Mesendoderm (in vitro differentiated cells): ENCODE results near the gene DNPH1.

Source experiments
- DNase-seq: peaks from one replicate; pipeline ENCODE4 v3.0.0; 2013
- H2AK5ac ChIP-seq: 2 replicates; pipeline ENCODE4 v1.6.1; 2013; ENCODE audit warnings: low read length, inconsistent platforms
- H2BK120ac ChIP-seq: 2 replicates; pipeline ENCODE4 v1.6.1; 2013; ENCODE audit warnings: low read depth, mild to moderate bottlenecking, low read length, moderate library complexity, mixed read lengths
- H2BK15ac ChIP-seq: replicated peaks from 2 replicates; pipeline ENCODE4 v1.6.1; 2013; ENCODE audit warnings: low read depth, mild to moderate bottlenecking, moderate library complexity
- H2BK5ac ChIP-seq: 2 replicates; pipeline ENCODE4 v1.6.1; 2013; ENCODE audit warnings: low read length, inconsistent platforms
- H3K18ac ChIP-seq: 2 replicates; pipeline ENCODE4 v1.6.1; 2013; ENCODE audit warnings: mild to moderate bottlenecking, low read length, mixed read lengths
- H3K23ac ChIP-seq: one replicate; pipeline ENCODE4 v1.6.1; 2013; ENCODE audit warnings: low read length
- H3K27ac ChIP-seq: 2 replicates; pipeline ENCODE4 v1.5.1; 2013; ENCODE audit warnings: low read depth, mild to moderate bottlenecking, inconsistent platforms, low read length, moderate library complexity
- H3K27me3 ChIP-seq: 2 replicates; pipeline ENCODE4 v1.6.1; 2013; ENCODE audit warnings: low read length, control low read depth, mild to moderate bottlenecking, inconsistent platforms; ENCODE audit not compliant: insufficient read depth, poor library complexity
- H3K36me3 ChIP-seq: 2 replicates; pipeline ENCODE4 v1.6.1; 2013; ENCODE audit warnings: low read length, inconsistent platforms; ENCODE audit not compliant: control insufficient read depth, insufficient read depth
- H3K4ac ChIP-seq: one replicate; pipeline ENCODE4 v1.6.1; 2013; ENCODE audit warnings: low read depth, mild to moderate bottlenecking, low read length, moderate library complexity
- H3K4me1 ChIP-seq: 2 replicates; pipeline ENCODE4 v1.6.1; 2013; ENCODE audit warnings: low read depth, low read length, inconsistent platforms; ENCODE audit not compliant: control insufficient read depth
- H3K4me2 ChIP-seq: 2 replicates; pipeline ENCODE4 v1.6.1; 2013; ENCODE audit warnings: low read length
- H3K4me3 ChIP-seq: 2 replicates; pipeline ENCODE4 v1.5.1; 2013; ENCODE audit warnings: mild to moderate bottlenecking, low read length
- H3K56ac ChIP-seq: one replicate; pipeline ENCODE4 v1.6.1; 2013; ENCODE audit warnings: low read length
- H3K79me1 ChIP-seq: 2 replicates; pipeline ENCODE4 v1.6.1; 2013; ENCODE audit warnings: low read length, inconsistent platforms
- H3K79me2 ChIP-seq: 2 replicates; pipeline ENCODE4 v1.6.1; 2013; ENCODE audit warnings: mild to moderate bottlenecking, low read length; ENCODE audit not compliant: control insufficient read depth, insufficient read depth
- H3K9ac ChIP-seq: 2 replicates; pipeline ENCODE4 v1.6.1; 2013; ENCODE audit warnings: low read length, inconsistent platforms
- H4K5ac ChIP-seq: one replicate; pipeline ENCODE4 v1.6.1; 2013; ENCODE audit warnings: low read length
- H4K8ac ChIP-seq: one replicate; pipeline ENCODE4 v1.6.1; 2013; ENCODE audit warnings: low read depth, mild to moderate bottlenecking, control low read depth, low read length, moderate library complexity
- WGBS: extraction: QIAGEN DNeasy Blood & Tissue Kit; methylation state at CpG from one replicate; pipeline ENCODE4 v1.1.7; 2013; ENCODE audit warnings: low lambda C conversion rate, missing lambda C conversion rate; ENCODE audit not compliant: insufficient coverage; ENCODE audit errors: extremely low coverage; 5-methylcytosine and 5-hydroxymethylcytosine counted together

Gene DNPH1

DNA sequence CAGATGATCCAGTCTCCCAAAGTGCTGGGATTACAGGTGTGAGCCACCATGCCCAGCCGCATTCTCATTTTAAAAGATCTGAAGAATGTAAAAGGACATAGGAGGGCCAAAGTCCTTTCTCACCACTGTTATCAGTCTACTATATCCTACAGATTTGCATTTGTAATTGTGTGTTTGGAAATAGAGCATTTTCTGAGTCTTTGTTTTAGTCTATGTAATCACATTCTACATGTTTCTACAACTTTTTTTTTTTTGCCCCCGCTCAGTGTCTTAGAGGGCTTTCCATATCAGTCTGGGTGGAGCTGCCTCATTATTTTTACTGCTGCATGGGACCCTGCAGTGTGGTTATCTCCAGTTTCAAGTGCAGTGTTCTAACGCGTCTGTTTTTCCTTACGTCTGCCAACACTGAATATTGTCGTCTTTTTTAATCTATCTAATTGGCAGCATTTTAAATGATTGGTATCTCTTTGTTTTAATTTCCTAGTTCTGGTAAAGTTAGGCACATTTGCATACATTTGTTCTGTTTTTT lies 39.4 kb downstream of the DNPH1 start:
- Histone ChIP-seq H3K27me3 (no peaks in the 10 kb centered on the region), H2BK15ac (no peak overlapping the region), H3K27ac (no peak overlapping the region), H3K9ac (no peak overlapping the region), H3K79me2 (no peaks in the 10 kb centered on the region), H4K5ac (no peak overlapping the region), H3K23ac (no peak overlapping the region), H3K4me1 (no peaks in the 10 kb centered on the region), H3K4me2 (no peak overlapping the region), H3K4ac (no peak overlapping the region), H3K56ac (no peak overlapping the region), H2BK5ac (no peak overlapping the region), H2AK5ac (no peak overlapping the region), H3K36me3 (no peaks in the 10 kb centered on the region), H3K79me1 (no peaks in the 10 kb centered on the region), H4K8ac (no peak overlapping the region), H2BK120ac (no peak overlapping the region), H3K4me3 (no peak overlapping the region), H3K18ac (no peak overlapping the region)
- no CpG with 5 or more reads among the region's 6 CpGs for WGBS
- no peak for DNase-seq

DNA sequence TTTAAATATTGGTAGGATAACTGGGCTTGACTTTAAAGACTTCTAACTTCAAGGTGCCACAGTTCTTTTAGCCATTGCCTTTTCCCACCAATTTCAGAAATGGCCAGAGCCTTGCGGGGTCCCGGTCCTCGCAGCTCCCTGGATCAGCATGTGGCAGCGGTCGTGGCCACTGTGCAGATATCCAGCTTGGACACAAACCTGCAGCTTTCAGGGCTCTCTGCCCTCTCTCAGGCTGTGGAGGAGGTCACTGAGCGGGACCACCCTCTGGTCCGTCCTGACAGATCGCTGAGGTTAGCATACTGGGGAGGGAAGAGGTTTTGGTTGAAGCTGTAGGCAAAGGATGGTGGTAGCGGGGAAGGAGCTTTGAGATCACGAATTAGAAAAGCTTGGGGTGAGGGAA lies 40.9 kb downstream of the DNPH1 start:
- H3K56ac ChIP-seq, result no peak overlapping the region
- H3K4me2 ChIP-seq, result no peak overlapping the region
- no peak overlapping the region for H3K23ac ChIP-seq
- no peak overlapping the region for H4K8ac ChIP-seq
- H3K27me3 ChIP-seq, result no peaks in the 10 kb centered on the region
- no peaks in the 10 kb centered on the region for H3K36me3 ChIP-seq
- no peak overlapping the region for H3K27ac ChIP-seq
- no peak overlapping the region for H3K4me3 ChIP-seq
- no peak overlapping the region for H3K4ac ChIP-seq
- H3K9ac ChIP-seq, result no peak overlapping the region
- H3K79me1 ChIP-seq, result no peaks in the 10 kb centered on the region
- H2AK5ac ChIP-seq, result no peak overlapping the region
- H3K79me2 ChIP-seq, result no peaks in the 10 kb centered on the region
- no peaks in the 10 kb centered on the region for H3K4me1 ChIP-seq
- no peak overlapping the region for H3K18ac ChIP-seq
- no peak overlapping the region for H2BK5ac ChIP-seq
- no peak overlapping the region for H2BK120ac ChIP-seq
- H2BK15ac ChIP-seq, result no peak overlapping the region
- DNase-seq, result no peak
- no peak overlapping the region for H4K5ac ChIP-seq
- no CpG with 5 or more reads among the region's 10 CpGs for whole genome bisulfite sequencing

DNA sequence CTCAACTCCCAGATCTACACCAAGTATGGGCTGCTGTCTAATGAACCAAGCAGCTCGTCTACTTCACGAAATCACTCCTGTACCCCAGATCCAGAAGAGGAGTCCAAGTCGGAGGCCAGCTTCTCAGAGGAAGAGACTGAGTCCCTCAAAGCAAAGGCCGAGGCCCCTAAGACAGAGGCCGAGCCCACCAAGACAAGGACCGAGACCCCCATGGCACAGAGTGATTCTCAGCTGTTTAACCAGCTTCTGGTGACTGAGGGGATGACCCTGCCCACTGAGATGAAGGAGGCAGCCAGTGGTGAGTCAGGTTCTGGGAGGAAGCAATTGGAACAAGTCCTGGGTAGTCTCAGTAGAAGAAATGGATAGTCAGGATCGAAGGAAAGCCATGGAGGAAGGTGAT lies 41.5 kb downstream of the DNPH1 start:
- no peak overlapping the region for H3K9ac ChIP-seq
- no peak overlapping the region for H3K4me2 ChIP-seq
- no CpG with 5 or more reads among the region's 7 CpGs for WGBS
- no peak overlapping the region for H4K5ac ChIP-seq
- no peak overlapping the region for H3K27ac ChIP-seq
- no peak overlapping the region for H3K4me3 ChIP-seq
- H3K4ac ChIP-seq, result no peak overlapping the region
- H4K8ac ChIP-seq, result no peak overlapping the region
- no peak overlapping the region for H2BK5ac ChIP-seq
- no peak overlapping the region for H3K18ac ChIP-seq
- no peak overlapping the region for H2BK15ac ChIP-seq
- H3K56ac ChIP-seq, result no peak overlapping the region
- DNase-seq, result no peak
- no peaks in the 10 kb centered on the region for H3K27me3 ChIP-seq
- no peaks in the 10 kb centered on the region for H3K36me3 ChIP-seq
- no peaks in the 10 kb centered on the region for H3K4me1 ChIP-seq
- no peak overlapping the region for H2BK120ac ChIP-seq
- H3K79me2 ChIP-seq, result no peaks in the 10 kb centered on the region
- no peak overlapping the region for H3K23ac ChIP-seq
- no peak overlapping the region for H2AK5ac ChIP-seq
- no peaks in the 10 kb centered on the region for H3K79me1 ChIP-seq

GRCh38 chr6:43186706-43187105 lies 42.6 kb downstream of the DNPH1 start:
- Histone ChIP-seq H3K36me3 (no peaks in the 10 kb centered on the region), H3K9ac (no peak overlapping the region), H3K27me3 (no peaks in the 10 kb centered on the region), H2AK5ac (no peak overlapping the region), H2BK120ac (no peak overlapping the region), H3K56ac (no peak overlapping the region), H3K27ac (no peak overlapping the region), H3K4me3 (no peak overlapping the region), H3K79me1 (no peaks in the 10 kb centered on the region), H3K79me2 (no peaks in the 10 kb centered on the region), H3K4me2 (no peak overlapping the region), H3K23ac (no peak overlapping the region), H3K4me1 (no peaks in the 10 kb centered on the region), H3K18ac (no peak overlapping the region), H2BK15ac (no peak overlapping the region), H4K8ac (no peak overlapping the region), H2BK5ac (no peak overlapping the region), H3K4ac (no peak overlapping the region), H4K5ac (no peak overlapping the region)
- DNase-seq, result no peak
- no CpG with 5 or more reads among the region's 4 CpGs for WGBS

DNA sequence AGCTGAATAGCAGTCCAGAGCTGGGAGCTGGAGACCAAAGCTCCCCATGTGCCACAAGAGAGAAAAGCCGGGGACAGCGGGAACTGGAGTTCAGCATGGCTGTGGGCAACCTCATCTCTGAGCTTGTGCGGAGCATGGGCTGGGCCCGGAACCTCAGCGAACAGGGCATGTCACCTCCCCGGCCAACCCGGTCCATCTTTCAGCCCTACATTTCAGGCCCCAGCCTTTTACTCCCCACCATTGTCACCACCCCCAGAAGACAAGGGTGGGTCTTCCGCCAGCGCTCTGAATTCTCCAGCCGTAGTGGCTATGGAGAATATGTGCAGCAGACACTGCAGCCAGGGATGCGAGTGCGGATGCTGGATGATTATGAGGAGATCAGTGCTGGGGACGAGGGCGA lies 43.3 kb downstream of the DNPH1 start:
- no peak for DNase-seq
- H3K18ac ChIP-seq, result no peak overlapping the region
- H3K27me3 ChIP-seq, result no peaks in the 10 kb centered on the region
- no peak overlapping the region for H3K9ac ChIP-seq
- H2BK120ac ChIP-seq, result no peak overlapping the region
- H3K4ac ChIP-seq, result no peak overlapping the region
- no peak overlapping the region for H2AK5ac ChIP-seq
- H3K4me2 ChIP-seq, result no peak overlapping the region
- H4K8ac ChIP-seq, result no peak overlapping the region
- no peak overlapping the region for H3K23ac ChIP-seq
- no peak overlapping the region for H3K4me3 ChIP-seq
- no peak overlapping the region for H3K27ac ChIP-seq
- no peaks in the 10 kb centered on the region for H3K79me2 ChIP-seq
- no peaks in the 10 kb centered on the region for H3K79me1 ChIP-seq
- no peak overlapping the region for H2BK5ac ChIP-seq
- no peak overlapping the region for H4K5ac ChIP-seq
- H3K56ac ChIP-seq, result no peak overlapping the region
- H2BK15ac ChIP-seq, result no peak overlapping the region
- WGBS, result no CpG with 5 or more reads among the region's 14 CpGs
- H3K4me1 ChIP-seq, result peaks cover 2% of the 10 kb centered on the region
- no peaks in the 10 kb centered on the region for H3K36me3 ChIP-seq

GRCh38 chr6:43185391-43185985 lies 43.8 kb downstream of the DNPH1 start:
- Histone ChIP-seq H3K56ac (no peak overlapping the region), H3K79me1 (no peaks in the 10 kb centered on the region), H2BK5ac (no peak overlapping the region), H4K5ac (no peak overlapping the region), H3K4ac (no peak overlapping the region), H2BK15ac (no peak overlapping the region), H3K27me3 (no peaks in the 10 kb centered on the region), H3K4me2 (no peak overlapping the region), H3K23ac (no peak overlapping the region), H3K18ac (no peak overlapping the region), H3K79me2 (no peaks in the 10 kb centered on the region), H2AK5ac (no peak overlapping the region), H3K4me1 (peaks cover 2% of the 10 kb centered on the region), H3K9ac (no peak overlapping the region), H3K4me3 (no peak overlapping the region), H4K8ac (no peak overlapping the region), H3K27ac (no peak overlapping the region), H2BK120ac (no peak overlapping the region), H3K36me3 (no peaks in the 10 kb centered on the region)
- no CpG with 5 or more reads among the region's 5 CpGs for WGBS
- DNase-seq, result no peak
